Panc1 (cell line): ENCODE measurements around the gene CACNA1A. TPM values are rescaled to one million over a fixed set of nuclear protein-coding genes. Genes with fewer than 3 reads are reported as not detected.

Experiments used
- ATAC-seq: fragments of 200-7000 bp; cut with Tn5 transposase; 2 replicates; pipeline ENCODE4 v1.9.1; 2020; ENCODE audit warnings: mild to moderate bottlenecking, moderate library complexity
- BruUV-seq: library from RNA; stranded (reverse); fragments of 400-500 nt; replicated peaks from 2 replicates; lab custom pipeline; 2021; lab: Mats Ljungman, UMichigan
- CTCF ChIA-PET: fragments of 300-600 bp; sonication (Branson Sonifier 250); formaldehyde crosslinking; loops from one replicate; lab custom pipeline; 2022; ENCODE audit warnings: antibody characterized with exemption; lab: Charles Lee
- POLR2A ChIA-PET: fragments of 300-600 bp; sonication (Branson Sonifier 250); formaldehyde crosslinking; loops from one replicate; lab custom pipeline; 2022; ENCODE audit warnings: antibody characterized with exemption; lab: Charles Lee
- DNase-seq: peaks from one replicate; pipeline ENCODE4 v3.0.0-alpha.2; 2010; ENCODE audit warnings: low read depth, low spot score
- H3K27ac ChIP-seq: 2 replicates; pipeline ENCODE4 v1.5.1; 2011; ENCODE audit warnings: mild to moderate bottlenecking, low read length, inconsistent platforms
- H3K27me3 ChIP-seq: fragments of 200-500 bp; sonication (Bioruptor generic); 2 replicates; pipeline ENCODE4 v1.6.0; 2014; ENCODE audit warnings: low read length, inconsistent platforms; ENCODE audit not compliant: control insufficient read depth, insufficient read depth
- H3K36me3 ChIP-seq: fragments of 200-500 bp; sonication (Bioruptor generic); 2 replicates; pipeline ENCODE4 v1.5.1; 2014; ENCODE audit warnings: inconsistent platforms, mild to moderate bottlenecking, low read length, moderate library complexity; ENCODE audit not compliant: control insufficient read depth, insufficient read depth
- H3K4me1 ChIP-seq: 2 replicates; pipeline ENCODE4 v1.5.1; 2011; ENCODE audit warnings: inconsistent platforms, mild to moderate bottlenecking, low read length, moderate library complexity; ENCODE audit not compliant: control insufficient read depth, insufficient read depth
- H3K4me3 ChIP-seq, 2 experiments: 2 replicates each; pipeline ENCODE4 v1.5.1; 2011 to 2012; ENCODE audit warnings: low read depth in 2 of 2, low read length in 2 of 2, mild to moderate bottlenecking in 2 of 2, inconsistent platforms in 1 of 2, moderate library complexity in 1 of 2
- H3K9me3 ChIP-seq: fragments of 200-500 bp; sonication (Bioruptor generic); 2 replicates; pipeline ENCODE4 v1.5.1; 2014; ENCODE audit warnings: low read depth, mild to moderate bottlenecking, inconsistent platforms, low read length, moderate library complexity; ENCODE audit not compliant: control insufficient read depth, insufficient read depth
- POLR2AphosphoS5 ChIP-seq: IDR thresholded peaks from 2 replicates; pipeline ENCODE4 v1.6.1; 2012; ENCODE audit warnings: mild to moderate bottlenecking, low read depth, low read length, moderate library complexity
- SIN3A ChIP-seq: IDR thresholded peaks from 2 replicates; pipeline ENCODE4 v1.6.1; 2012; ENCODE audit warnings: low read depth, mild to moderate bottlenecking, low read length, moderate library complexity, borderline replicate concordance; ENCODE audit not compliant: insufficient read depth
- TCF7L2 ChIP-seq: IDR thresholded peaks from 2 replicates; pipeline ENCODE4 v1.6.1; 2011; ENCODE audit warnings: mild to moderate bottlenecking, low read depth, low read length, inconsistent platforms
- in situ Hi-C: cut with HindIII; loops from 2 replicates; pipeline ENCODE4 v1.10.0; 2016; ENCODE audit warnings: low sequenced_read_pairs, low pct_unique_long_range_greater_than_20kb
- intact Hi-C: fragments of 100-400 bp; cut with micrococcal nuclease; formaldehyde crosslinking; loops from one replicate; pipeline ENCODE4 v1.10.0; 2022; ENCODE audit not compliant: unreplicated experiment
- total RNA-seq: library from RNA; stranded (reverse); gene quantifications from one replicate; pipeline ENCODE4 v1.2.1, GENCODE V29; 2021; ENCODE audit not compliant: unreplicated experiment
- TF ChIP-seq, protein P1 (sequence below): fragments of 450-650 bp; IDR thresholded peaks from 2 replicates; pipeline ENCODE4 v1.5.1; 2017; ENCODE audit warnings: mild to moderate bottlenecking
- TF ChIP-seq, protein P2 (sequence below), 2 experiments: IDR thresholded peaks; 2 replicates each; pipeline ENCODE4 v1.6.1; 2011 to 2012; ENCODE audit warnings: low read depth in 2 of 2, control low read depth in 1 of 2, low read length in 1 of 2, mild to moderate bottlenecking in 1 of 2, moderate library complexity in 1 of 2; ENCODE audit not compliant: insufficient read depth in 1 of 2

The CACNA1A gene
- total RNA-seq, 1 experiment from 2014 or later: 0.51 TPM

- DNase-seq: no peak
- H3K27me3 ChIP-seq: no peaks in the 10 kb centered on the region
Observed at GRCh38 chr19:13300421-13301030, 205.8 kb downstream of the CACNA1A start.

GRCh38 chr19:13299838-13300237, 206.4 kb downstream of the CACNA1A start:
- no TSS peak for BruUV-seq
- ChIA-PET CTCF (no interaction called here), POLR2A (no interaction called here)
- ATAC-seq (no peak; the same call in 1 of the 2 replicates), DNase-seq (no peak)
- Histone ChIP-seq H3K4me1 (no peaks in the 10 kb centered on the region), H3K36me3 (no peaks in the 10 kb centered on the region), H3K4me3 (no peak overlapping the region), H3K9me3 (no peaks in the 10 kb centered on the region), H3K27me3 (no peaks in the 10 kb centered on the region), H3K27ac (no peak overlapping the region)
- intact Hi-C loops (no loop called here), in situ Hi-C loops (no loop called here)
- TF ChIP-seq, protein P1, sequence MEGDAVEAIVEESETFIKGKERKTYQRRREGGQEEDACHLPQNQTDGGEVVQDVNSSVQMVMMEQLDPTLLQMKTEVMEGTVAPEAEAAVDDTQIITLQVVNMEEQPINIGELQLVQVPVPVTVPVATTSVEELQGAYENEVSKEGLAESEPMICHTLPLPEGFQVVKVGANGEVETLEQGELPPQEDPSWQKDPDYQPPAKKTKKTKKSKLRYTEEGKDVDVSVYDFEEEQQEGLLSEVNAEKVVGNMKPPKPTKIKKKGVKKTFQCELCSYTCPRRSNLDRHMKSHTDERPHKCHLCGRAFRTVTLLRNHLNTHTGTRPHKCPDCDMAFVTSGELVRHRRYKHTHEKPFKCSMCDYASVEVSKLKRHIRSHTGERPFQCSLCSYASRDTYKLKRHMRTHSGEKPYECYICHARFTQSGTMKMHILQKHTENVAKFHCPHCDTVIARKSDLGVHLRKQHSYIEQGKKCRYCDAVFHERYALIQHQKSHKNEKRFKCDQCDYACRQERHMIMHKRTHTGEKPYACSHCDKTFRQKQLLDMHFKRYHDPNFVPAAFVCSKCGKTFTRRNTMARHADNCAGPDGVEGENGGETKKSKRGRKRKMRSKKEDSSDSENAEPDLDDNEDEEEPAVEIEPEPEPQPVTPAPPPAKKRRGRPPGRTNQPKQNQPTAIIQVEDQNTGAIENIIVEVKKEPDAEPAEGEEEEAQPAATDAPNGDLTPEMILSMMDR: no peak
- TF ChIP-seq TCF7L2 (no peak), SIN3A (no peak), POLR2AphosphoS5 (no peak)
- TF ChIP-seq, protein P2, sequence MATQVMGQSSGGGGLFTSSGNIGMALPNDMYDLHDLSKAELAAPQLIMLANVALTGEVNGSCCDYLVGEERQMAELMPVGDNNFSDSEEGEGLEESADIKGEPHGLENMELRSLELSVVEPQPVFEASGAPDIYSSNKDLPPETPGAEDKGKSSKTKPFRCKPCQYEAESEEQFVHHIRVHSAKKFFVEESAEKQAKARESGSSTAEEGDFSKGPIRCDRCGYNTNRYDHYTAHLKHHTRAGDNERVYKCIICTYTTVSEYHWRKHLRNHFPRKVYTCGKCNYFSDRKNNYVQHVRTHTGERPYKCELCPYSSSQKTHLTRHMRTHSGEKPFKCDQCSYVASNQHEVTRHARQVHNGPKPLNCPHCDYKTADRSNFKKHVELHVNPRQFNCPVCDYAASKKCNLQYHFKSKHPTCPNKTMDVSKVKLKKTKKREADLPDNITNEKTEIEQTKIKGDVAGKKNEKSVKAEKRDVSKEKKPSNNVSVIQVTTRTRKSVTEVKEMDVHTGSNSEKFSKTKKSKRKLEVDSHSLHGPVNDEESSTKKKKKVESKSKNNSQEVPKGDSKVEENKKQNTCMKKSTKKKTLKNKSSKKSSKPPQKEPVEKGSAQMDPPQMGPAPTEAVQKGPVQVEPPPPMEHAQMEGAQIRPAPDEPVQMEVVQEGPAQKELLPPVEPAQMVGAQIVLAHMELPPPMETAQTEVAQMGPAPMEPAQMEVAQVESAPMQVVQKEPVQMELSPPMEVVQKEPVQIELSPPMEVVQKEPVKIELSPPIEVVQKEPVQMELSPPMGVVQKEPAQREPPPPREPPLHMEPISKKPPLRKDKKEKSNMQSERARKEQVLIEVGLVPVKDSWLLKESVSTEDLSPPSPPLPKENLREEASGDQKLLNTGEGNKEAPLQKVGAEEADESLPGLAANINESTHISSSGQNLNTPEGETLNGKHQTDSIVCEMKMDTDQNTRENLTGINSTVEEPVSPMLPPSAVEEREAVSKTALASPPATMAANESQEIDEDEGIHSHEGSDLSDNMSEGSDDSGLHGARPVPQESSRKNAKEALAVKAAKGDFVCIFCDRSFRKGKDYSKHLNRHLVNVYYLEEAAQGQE (IDR thresholded peaks at IDR 0.05; ENCODE audit: insufficient read depth in 1 of 2, low read depth in 2 of 2, low read length in 1 of 2): no peak

More at GRCh38 chr19:13300421-13301030, 205.8 kb downstream of the CACNA1A start:
- Histone ChIP-seq H3K36me3 (no peaks in the 10 kb centered on the region), H3K9me3 (no peaks in the 10 kb centered on the region), H3K27ac (no peak overlapping the region), H3K4me3 (no peak overlapping the region), H3K4me1 (no peaks in the 10 kb centered on the region)
- ChIA-PET POLR2A (no interaction called here), CTCF (interaction anchor here (0.6 kb wide), 1 partner anchor 398 kb away, joined by 4 read pairs; no protein-coding TSS in a partner anchor)
- intact Hi-C loops (no loop called here), in situ Hi-C loops (no loop called here)
- TF ChIP-seq, protein P1: no peak
- TF ChIP-seq, protein P2 (IDR thresholded peaks at IDR 0.05; ENCODE audit: insufficient read depth in 1 of 2, low read depth in 2 of 2, low read length in 1 of 2): no peak
- TF ChIP-seq POLR2AphosphoS5: no peak
- no peak for TF ChIP-seq SIN3A
- TF ChIP-seq TCF7L2: no peak
- BruUV-seq: no TSS peak
- no peak for ATAC-seq
